Fibroblast of pulmonary artery (primary cell): ENCODE results near the gene L3MBTL3.
"Not testable (repeated sequence)": the region's sequence is repeated elsewhere in the genome, so short reads cannot be mapped to it uniquely, and the experiment has no call there.

Experiments used
- DNase-seq: peaks from one replicate; pipeline ENCODE4 v3.0.0-alpha.2; 2010; ENCODE audit warnings: low read depth
- H3K4me3 ChIP-seq: replicated peaks from 2 replicates; pipeline ENCODE4 v1.5.1; 2011; ENCODE audit warnings: low read depth, mild to moderate bottlenecking, control low read depth, low read length, moderate library complexity
- TF ChIP-seq, protein P1 (sequence below): IDR thresholded peaks from 2 replicates; pipeline ENCODE4 v1.5.1; 2011; ENCODE audit warnings: mild to moderate bottlenecking, control low read depth, low read length, inconsistent platforms; ENCODE audit errors: missing control alignments

L3MBTL3 gene

DNA sequence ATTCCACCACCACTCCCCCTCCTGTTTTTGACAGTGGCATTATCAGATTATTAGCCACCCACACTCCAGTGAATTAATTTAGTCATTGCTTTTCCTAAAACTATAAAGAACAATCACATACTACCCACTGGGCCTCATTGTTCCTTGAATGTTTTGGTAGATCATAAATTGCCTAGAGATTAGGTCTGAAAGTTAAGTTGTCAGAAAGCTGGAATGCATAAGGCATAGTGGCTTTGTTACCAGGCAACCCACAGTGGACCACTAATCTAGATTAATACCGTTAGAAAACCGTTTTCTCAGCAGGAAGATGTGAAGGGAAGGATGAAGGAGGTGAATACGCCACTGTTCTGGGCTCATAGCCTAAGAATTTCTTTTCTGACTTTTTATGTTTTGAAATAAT is 128.7 kb downstream of the L3MBTL3 start:
- TF ChIP-seq, protein P1, sequence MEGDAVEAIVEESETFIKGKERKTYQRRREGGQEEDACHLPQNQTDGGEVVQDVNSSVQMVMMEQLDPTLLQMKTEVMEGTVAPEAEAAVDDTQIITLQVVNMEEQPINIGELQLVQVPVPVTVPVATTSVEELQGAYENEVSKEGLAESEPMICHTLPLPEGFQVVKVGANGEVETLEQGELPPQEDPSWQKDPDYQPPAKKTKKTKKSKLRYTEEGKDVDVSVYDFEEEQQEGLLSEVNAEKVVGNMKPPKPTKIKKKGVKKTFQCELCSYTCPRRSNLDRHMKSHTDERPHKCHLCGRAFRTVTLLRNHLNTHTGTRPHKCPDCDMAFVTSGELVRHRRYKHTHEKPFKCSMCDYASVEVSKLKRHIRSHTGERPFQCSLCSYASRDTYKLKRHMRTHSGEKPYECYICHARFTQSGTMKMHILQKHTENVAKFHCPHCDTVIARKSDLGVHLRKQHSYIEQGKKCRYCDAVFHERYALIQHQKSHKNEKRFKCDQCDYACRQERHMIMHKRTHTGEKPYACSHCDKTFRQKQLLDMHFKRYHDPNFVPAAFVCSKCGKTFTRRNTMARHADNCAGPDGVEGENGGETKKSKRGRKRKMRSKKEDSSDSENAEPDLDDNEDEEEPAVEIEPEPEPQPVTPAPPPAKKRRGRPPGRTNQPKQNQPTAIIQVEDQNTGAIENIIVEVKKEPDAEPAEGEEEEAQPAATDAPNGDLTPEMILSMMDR = no peak
- H3K4me3 ChIP-seq = no peak overlapping the region
- no peak for DNase-seq

DNA sequence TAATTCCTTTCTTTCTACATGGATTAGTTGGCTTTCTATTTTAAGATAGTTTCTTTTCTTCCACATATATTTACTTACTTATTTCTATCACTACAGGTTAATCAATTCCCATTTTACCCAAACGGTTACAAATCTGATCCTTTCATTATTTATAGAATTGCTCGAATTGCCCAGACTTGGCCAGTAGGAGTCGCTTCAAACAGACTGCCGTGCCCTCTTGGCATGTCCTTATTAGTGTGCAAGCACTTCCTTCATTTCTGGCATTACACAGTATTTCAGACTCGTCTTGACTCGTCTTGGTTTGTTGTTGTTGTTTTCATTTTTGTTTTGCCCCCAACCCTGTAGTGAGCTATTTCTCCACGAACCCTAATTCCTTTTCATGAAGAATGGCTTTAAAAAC is 129.8 kb downstream of the L3MBTL3 start:
- TF ChIP-seq, protein P1 = no peak
- no peak for DNase-seq

DNA sequence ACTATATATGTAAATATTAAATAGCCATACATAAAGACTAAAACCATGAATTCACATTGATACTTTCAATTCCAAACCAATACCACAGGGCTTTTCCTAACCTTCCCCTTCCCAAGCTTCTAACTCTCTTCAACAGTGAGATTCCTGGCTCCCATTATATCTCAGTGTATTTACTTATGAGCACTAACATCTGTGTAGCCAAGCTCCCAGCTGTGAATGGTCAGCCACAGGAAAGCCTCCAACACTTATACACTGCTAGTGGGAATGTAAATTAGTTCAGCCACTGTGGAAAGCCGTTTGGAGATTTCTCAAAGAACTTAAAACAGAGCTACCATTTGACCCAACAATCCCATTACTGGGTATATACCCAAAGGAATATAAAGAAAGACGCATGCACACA is 130.6 kb downstream of the L3MBTL3 start:
- H3K4me3 ChIP-seq, DNase-seq: not testable (repeated sequence)

More for the DNA sequence above, 129.8 kb downstream of the L3MBTL3 start:
- no peak overlapping the region for H3K4me3 ChIP-seq

GRCh38 chr6:130150906-130151305 is 132.5 kb downstream of the L3MBTL3 start:
- H3K4me3 ChIP-seq = no peak overlapping the region
- TF ChIP-seq, protein P1 = no peak
- DNase-seq = no peak

- H3K4me3 ChIP-seq = no peak overlapping the region
- TF ChIP-seq, protein P1 = no peak
- DNase-seq = no peak
These were observed 134.6 kb downstream of the L3MBTL3 start for GRCh38 chr6:130152908-130153510.

DNA sequence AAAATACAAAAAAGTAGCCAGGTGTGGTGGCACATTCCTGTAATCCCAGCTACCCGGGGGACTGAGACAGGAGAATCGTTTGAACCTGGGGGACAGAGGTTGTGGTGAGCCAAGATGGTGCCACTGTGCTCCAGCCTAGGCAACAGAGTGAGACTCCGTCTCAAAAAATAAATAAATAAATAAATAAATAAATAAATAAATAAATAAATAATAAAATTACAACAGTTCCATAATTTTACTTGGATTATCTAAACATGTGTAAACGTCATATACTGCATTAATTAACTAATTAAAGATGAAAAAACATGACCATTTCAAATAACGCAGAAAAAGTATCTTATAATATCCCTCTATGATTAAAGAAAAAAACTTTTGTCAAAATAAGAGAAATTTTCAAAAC is 138.5 kb downstream of the L3MBTL3 start:
- TF ChIP-seq, protein P1 = no peak
- H3K4me3 ChIP-seq = no peak overlapping the region
- no peak for DNase-seq

- no peak for DNase-seq
These were observed 139.7 kb downstream of the L3MBTL3 start for GRCh38 chr6:130158056-130158455.

More at GRCh38 chr6:130158056-130158455, 139.7 kb downstream of the L3MBTL3 start:
- TF ChIP-seq, protein P1 = no peak
- H3K4me3 ChIP-seq = no peak overlapping the region
